Islet precursor cell (in vitro differentiated cells): ENCODE data around the gene SSR1.
A peak's percentile ranks its signal among the peaks of the same experiment; 100 is the strongest.

Experiments used
- DNase-seq: peaks from one replicate; pipeline ENCODE4 v3.0.0-alpha.2; 2018

The SSR1 gene

GRCh38 chr6:7255918-7256317 is 57.1 kb downstream of the SSR1 start:
- no peak for DNase-seq

GRCh38 chr6:7254980-7255835 is 57.8 kb downstream of the SSR1 start:
- DNase-seq, result peak; percentile 46

DNA sequence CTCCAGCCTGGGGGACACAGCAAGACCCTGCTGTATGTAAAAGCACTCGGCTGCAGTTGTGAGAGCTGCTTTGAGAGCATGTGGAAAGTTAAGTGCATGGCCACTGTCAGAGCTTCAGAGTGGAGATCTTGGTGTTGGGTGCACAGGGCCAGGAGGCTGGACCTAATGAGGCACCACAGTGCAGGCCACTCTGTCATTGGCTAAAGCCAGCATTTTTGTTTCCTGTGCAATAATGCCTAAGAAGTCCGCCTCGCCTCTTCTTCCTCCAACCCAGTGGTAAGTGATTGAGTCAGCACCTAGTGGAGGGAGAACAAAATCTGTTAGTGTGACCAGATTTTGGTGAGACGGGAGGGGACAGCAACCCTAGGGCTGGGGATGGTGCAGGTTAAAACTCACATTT is 60.6 kb downstream of the SSR1 start:
- DNase-seq, result no peak

- DNase-seq, result no peak
Measured at GRCh38 chr6:7251646-7252260, 61.2 kb downstream of the SSR1 start.

GRCh38 chr6:7250812-7251211 is 62.2 kb downstream of the SSR1 start:
- DNase-seq, result no peak

DNA sequence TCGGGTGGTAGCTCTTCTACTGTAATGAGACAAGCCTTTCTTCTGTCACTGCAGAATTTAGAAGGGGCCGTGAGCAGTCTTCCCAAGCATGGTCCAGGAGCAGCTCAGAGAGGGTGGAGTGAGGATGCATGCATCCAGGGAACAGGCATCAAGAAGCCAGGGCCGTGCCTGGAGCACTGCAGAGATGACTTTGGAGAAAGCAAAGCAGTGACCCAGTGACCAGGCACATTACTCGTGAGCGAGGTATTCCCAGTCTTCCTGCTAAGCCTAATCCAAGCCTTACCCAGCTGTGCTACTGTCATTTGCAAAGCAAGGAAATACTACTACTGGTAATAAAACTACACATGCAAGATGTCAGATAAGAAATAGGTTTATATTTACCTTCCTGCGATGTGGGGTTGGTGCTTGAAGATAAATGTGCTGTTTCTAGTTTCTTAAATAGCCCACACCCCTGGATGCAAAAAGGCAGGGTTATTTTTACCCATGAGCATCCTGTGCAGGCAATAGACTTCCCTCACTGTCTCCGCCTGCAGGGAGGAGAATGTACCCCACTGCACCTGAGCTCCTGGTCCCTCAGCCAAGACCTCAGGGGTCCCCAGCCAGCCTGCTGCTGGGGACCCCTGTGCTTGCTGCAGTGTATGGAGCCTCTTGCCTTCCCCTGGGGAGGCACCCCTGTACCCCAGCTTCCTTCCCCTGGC is 62.9 kb downstream of the SSR1 start:
- peak; percentile 71 for DNase-seq

GRCh38 chr6:7249391-7249790 is 63.6 kb downstream of the SSR1 start:
- DNase-seq, result no peak

- no peak for DNase-seq
Measured at GRCh38 chr6:7247828-7248227, 65.2 kb downstream of the SSR1 start.

- no peak for DNase-seq
Measured at GRCh38 chr6:7247179-7247456, 65.9 kb downstream of the SSR1 start.

DNA sequence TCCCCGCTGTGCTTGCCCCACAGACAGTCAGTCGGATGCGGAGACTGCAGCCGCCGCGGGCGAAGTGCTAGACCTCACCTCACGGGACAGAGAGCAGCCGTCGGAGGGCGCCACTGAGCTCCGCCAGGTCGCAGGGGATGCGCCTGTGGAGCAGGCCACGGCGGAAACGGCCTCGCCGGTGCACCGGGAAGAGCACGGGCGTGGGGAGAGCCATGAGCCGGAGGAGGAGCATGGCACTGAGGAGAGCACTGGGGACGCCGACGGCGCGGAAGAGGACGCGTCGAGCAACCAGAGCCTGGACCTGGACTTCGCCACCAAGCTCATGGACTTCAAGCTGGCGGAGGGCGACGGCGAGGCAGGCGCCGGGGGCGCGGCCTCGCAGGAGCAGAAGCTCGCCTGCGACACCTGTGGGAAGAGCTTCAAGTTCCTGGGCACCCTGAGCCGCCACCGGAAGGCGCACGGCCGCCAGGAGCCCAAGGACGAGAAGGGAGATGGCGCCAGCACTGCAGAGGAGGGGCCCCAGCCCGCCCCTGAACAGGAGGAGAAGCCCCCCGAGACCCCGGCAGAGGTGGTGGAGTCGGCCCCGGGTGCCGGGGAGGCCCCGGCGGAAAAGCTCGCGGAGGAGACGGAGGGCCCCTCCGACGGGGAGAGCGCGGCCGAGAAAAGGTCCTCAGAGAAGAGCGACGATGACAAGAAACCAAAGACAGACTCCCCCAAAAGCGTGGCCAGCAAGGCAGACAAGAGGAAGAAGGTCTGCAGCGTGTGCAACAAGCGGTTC is 66.4 kb downstream of the SSR1 start:
- no peak for DNase-seq

- DNase-seq, result no peak
Measured at GRCh38 chr6:7245668-7246393, 67.2 kb downstream of the SSR1 start.

DNA sequence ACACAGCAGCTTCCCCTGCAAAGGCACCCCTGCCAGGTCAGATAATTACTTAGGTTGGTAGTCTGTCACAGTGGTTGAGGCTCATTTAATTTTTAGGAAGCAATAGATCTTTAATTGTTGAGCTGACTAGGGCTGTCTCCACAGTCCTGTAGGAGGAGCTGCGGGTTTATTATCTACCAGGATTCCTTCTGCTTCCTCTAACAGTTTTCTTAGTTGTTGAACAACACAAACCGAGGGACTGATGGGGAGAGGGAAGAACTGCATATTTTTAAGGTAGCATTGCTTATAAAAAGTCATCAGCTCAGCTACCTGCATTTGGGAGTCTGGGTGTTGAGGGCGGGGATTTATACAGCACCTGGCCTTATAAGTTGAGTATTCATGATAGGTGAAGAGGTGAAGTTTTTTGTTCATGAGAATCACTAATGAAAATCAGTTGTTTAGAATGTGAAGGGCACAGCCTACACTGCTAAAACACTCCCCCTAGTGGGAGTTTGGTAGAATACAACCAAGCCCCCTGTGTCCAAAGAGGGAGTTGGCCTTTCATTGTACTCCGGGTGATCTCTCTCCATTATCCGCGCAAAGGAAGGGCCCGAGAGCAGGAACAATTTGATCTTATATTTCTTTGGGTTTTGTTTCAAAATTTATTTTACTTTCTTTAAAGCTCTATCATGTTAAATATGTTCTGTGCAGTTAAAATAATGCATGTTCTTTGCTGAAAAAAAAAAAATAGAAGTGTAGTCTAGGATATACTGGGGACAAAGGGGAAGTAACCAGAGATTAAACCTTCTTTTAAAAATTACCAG is 69.6 kb downstream of the SSR1 start:
- DNase-seq, result peak; percentile 73

GRCh38 chr6:7242835-7243178 is 70.2 kb downstream of the SSR1 start:
- DNase-seq, result no peak

GRCh38 chr6:7241709-7242645 is 71.0 kb downstream of the SSR1 start:
- DNase-seq, result no peak

DNA sequence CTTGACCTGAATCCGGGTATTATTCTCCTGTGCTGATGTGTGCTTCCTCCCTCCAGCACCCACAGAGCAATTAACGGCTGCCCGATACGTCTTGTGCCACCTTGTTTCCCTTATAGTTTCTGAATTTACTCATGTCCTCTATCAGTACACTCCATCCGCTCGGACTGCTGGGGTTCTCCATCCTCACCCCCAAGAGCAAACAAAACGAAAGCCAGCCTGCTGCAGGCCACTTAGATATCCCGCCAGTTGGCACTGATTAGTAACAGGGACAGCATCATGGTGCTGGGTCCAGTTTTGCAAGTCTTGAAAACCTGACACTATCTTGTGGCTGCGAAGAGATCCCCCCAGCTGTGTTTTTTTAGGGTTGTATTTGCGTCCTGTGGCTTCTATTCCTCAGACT is 71.8 kb downstream of the SSR1 start:
- no peak for DNase-seq

DNA sequence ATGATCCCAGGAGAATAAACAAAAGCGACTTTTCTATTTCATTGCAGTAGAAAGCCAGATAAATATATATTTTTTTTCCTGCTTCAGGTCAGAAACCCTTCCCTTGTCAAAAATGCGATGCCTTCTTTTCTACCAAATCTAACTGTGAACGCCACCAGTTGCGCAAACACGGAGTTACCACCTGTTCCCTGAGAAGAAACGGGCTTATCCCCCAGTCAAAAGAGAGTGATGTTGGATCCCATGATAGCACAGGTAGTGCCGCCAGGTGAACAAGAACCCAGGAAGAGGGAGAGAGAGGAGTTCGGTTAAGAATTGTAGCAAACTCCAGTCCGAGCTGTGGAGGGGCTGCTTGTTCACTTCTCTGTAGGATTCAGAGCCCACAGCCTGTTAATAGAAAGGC is 72.6 kb downstream of the SSR1 start:
- no peak for DNase-seq

- no peak for DNase-seq
Measured at GRCh38 chr6:7239590-7239948, 73.4 kb downstream of the SSR1 start.

DNA sequence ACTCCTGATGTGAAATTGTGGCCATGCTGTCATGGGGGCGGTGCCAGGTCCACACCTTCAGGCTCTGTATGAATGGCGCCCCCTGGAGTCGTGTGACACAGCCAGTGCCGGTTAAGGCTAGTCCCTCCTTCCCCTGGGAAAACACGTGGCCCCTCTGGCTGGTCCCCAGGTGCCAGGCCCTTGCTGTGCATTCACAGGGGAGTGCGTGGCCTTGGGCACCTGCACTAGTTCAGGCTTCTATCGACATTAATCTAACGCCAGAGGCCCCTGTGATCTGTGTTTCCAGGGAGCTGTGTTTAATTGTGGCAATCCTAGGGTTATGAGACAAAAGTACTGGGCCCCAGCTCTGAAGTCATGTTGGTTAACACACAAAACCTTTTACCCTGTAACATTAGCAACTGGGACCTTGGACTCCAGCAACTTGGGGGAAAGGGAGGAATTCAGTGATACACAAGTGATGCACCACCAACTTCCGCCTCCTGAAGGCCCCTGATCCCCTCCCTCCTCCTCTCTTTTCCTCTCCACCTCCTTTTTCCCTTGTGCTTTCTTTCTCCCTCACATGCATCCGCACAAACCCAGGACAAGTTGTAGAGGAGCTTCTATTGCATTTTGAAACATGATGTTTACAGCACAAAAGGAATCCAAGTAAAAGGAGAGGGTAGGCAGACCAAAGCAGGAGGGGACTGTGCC is 74.0 kb downstream of the SSR1 start:
- DNase-seq, result peak; percentile 89

DNA sequence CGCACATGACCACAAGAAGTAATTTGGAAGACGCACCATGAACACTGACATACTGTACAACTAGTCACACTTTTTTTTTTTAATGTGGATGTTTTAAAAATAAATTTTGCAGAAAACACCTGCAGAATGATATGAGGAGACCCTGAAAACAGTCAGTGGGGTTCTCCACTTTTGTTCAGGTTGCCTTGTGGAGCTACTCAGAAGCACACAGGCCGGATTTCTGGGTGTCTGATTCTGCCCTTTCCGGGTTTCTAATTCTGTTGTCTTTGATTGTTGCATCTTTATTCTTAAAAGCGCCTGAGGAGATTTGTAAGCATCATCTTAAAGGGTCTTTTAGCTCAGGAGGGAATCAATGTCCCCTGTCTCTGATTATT is 74.5 kb downstream of the SSR1 start:
- no peak for DNase-seq

DNA sequence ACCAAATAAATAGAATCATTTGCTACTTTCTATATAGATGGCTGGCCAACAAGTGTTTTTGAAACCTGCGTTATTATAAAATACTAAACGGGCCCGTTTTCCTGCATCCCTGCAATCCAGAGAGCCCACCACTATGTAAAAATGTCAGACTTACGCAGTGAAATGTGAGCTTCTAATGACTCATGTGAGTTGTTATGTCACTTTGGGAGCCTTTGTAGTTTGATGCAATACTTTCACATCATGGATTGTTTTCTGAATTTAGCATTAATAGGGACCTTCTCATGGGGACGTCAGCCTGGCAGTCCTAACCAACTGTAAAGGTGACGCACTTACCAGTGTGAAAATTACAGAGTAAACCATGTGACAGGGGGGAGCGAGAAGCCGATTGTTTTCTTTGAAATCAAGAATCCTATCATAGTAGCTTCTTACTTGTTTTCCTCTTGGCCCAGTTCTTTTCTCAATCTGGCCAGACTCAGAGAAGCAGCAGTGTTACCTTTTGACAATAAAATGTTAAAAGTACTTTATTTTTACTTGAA is 75.3 kb downstream of the SSR1 start:
- DNase-seq, result no peak
